Measurements from ENCODE around the gene CNTNAP4. TPM values are rescaled to one million over a fixed set of nuclear protein-coding genes. Genes with fewer than 3 reads are reported as not detected.

CNTNAP4 gene
- total and polyA plus RNA-seq, 2 of the 13 experiments (the other 11 are each of a cell fraction or from before 2014, with no cell fraction given) = not detected

GRCh38 chr16:76455257-76455656 is 178.1 kb downstream of the CNTNAP4 start (continued):
- no peak for TF ChIP-seq ARHGAP35 (CRISPR knock-in tag; IDR thresholded peaks at IDR 0.05; ENCODE audit: borderline replicate concordance)
- no peak for TF ChIP-seq KLF9 (CRISPR knock-in tag; IDR thresholded peaks at IDR 0.05; ENCODE audit: low read depth)
- TF ChIP-seq ZNF33A (CRISPR knock-in tag; IDR thresholded peaks at IDR 0.05; ENCODE audit: borderline replicate concordance) = no peak

- Histone ChIP-seq H3K36me3 (replicated peaks in 1 of 2; ENCODE audit: control insufficient read depth in 1 of 2, insufficient read depth in 2 of 2, low read length in 2 of 2) (no peaks in the 10 kb centered on the region), H3K27ac (ENCODE audit: extremely low read length, insufficient read depth, low read length) (no peak overlapping the region), H3K27me3 (ENCODE audit: control insufficient read depth in 1 of 2, insufficient read depth in 2 of 2, low read length in 2 of 2) (no peaks in the 10 kb centered on the region), H3K9me3 (ENCODE audit: low read length) (no peaks in the 10 kb centered on the region), H3K4me3 (replicated peaks in 1 of 3; ENCODE audit: insufficient read depth in 1 of 3, low read depth in 2 of 3, low read length in 3 of 3) (no peak overlapping the region), H2AFZ (ENCODE audit: low read length) (no peak overlapping the region), H3K4me2 (ENCODE audit: low read depth, low read length) (no peak overlapping the region), H3K9ac (ENCODE audit: insufficient read depth, low read depth, low read length) (no peak overlapping the region), H4K20me1 (ENCODE audit: insufficient read depth, low read length) (no peaks in the 10 kb centered on the region), H3K4me1 (ENCODE audit: insufficient read depth, low read length) (no peaks in the 10 kb centered on the region), H3K79me2 (ENCODE audit: insufficient read depth, low read length) (no peaks in the 10 kb centered on the region)
- POLR2A ChIA-PET = no interaction called here
- WGBS (ENCODE audit: low lambda C conversion rate) = 2% methylated on average over 5 of the region's 5 CpGs
- no peak for DNase-seq (ENCODE audit: low spot score)
- ATAC-seq = no peak
- in situ Hi-C loops (cut with HindIII; ENCODE audit: extremely low pct_ligation_motif_present, low pct_unique_long_range_greater_than_20kb) = no loop called here
- CTCF ChIA-PET (ENCODE audit: low intra/inter-chr PET ratio, low total read pairs) = no interaction called here
- intact Hi-C loops (cut with micrococcal nuclease; ENCODE audit: unreplicated experiment) = no loop called here
- BruUV-seq (replicated peaks) = no TSS peak
- no peak for FAIRE-seq
- TF ChIP-seq HMGA1 (CRISPR knock-in tag; conservative IDR thresholded peaks at IDR 0.05) (no peak), ZNF639 (CRISPR knock-in tag; conservative IDR thresholded peaks at IDR 0.05) (no peak), GABPB1 (CRISPR knock-in tag; IDR thresholded peaks at IDR 0.05) (no peak), ZNF891 (CRISPR knock-in tag; IDR thresholded peaks at IDR 0.05) (no peak), ZBTB43 (CRISPR knock-in tag; conservative IDR thresholded peaks at IDR 0.05) (no peak), PHB2 (IDR thresholded peaks at IDR 0.05; ENCODE audit: partially characterized antibody) (no peak), NR1H2 (CRISPR knock-in tag; IDR thresholded peaks at IDR 0.05; ENCODE audit: borderline replicate concordance, low read depth) (no peak), TCF12 (IDR thresholded peaks at IDR 0.05) (no peak), TCF12 (CRISPR knock-in tag; IDR thresholded peaks at IDR 0.05) (no peak), STAT5B (CRISPR knock-in tag; IDR thresholded peaks at IDR 0.05) (no peak), ZBTB4 (CRISPR knock-in tag; IDR thresholded peaks at IDR 0.05; ENCODE audit: borderline replicate concordance) (no peak), TRIM22 (IDR thresholded peaks at IDR 0.05) (no peak), SUZ12 (IDR thresholded peaks at IDR 0.05; ENCODE audit: low read depth, low read length) (no peak), JUND (CRISPR knock-in tag; IDR thresholded peaks at IDR 0.05) (no peak), GLI4 (CRISPR knock-in tag; IDR thresholded peaks at IDR 0.05; ENCODE audit: borderline replicate concordance) (no peak)
These were observed 178.8 kb downstream of the CNTNAP4 start for GRCh38 chr16:76456016-76456415.

Measured in HepG2 (cell line).